Keratinocyte (primary cell): ENCODE data around the gene MIEF2.

Experiments
- EZH2 ChIP-seq: IDR thresholded peaks from one replicate; pipeline ENCODE4 v1.6.1; 2012; ENCODE audit warnings: inconsistent platforms, mild to moderate bottlenecking, low read length, moderate library complexity
- TF ChIP-seq, protein P1 (sequence below), 3 experiments: IDR thresholded peaks in 1 of 3; conservative IDR thresholded peaks in 1 of 3; optimal IDR thresholded peaks in 1 of 3; 2 replicates in 2 of 3; 3 replicates in 1 of 3; pipeline versions ENCODE3 to v1.5.1; 2011; ENCODE audit warnings: low read length in 3 of 3, mild to moderate bottlenecking in 3 of 3, moderate library complexity in 2 of 3, control low read depth in 1 of 3, inconsistent platforms in 1 of 3; ENCODE audit not compliant: insufficient read depth in 2 of 3; ENCODE audit errors: extremely low read depth in 1 of 3

DNA sequence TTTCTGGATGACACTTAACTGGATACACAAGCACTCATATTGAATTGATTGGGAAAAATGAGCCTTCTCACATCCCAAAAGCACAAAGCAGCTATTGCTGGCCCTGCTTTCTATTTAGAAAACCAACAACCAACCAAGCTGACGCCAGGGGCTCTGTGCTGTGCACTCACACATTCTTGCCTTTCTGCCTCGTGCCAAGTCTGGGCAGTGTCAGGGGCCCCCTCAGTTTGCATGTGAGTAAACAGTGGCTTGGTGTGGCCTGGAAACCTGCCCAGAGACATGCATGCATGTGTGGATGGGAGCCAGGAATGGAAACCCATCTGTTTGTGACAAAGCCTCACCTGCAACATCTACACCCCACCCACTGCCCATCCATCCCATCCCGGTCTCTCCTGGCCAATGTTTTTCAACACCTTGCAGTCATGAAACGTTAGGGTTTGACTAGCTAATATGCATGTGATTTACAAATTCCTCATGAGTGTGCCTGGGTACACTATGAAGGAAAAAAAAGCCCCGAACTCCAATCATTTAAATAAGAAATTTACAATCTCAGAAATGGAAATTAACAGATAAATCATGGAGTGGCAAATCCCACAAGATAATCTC, 20.4 kb downstream of the MIEF2 start:
- no peak for TF ChIP-seq EZH2
- TF ChIP-seq, protein P1, sequence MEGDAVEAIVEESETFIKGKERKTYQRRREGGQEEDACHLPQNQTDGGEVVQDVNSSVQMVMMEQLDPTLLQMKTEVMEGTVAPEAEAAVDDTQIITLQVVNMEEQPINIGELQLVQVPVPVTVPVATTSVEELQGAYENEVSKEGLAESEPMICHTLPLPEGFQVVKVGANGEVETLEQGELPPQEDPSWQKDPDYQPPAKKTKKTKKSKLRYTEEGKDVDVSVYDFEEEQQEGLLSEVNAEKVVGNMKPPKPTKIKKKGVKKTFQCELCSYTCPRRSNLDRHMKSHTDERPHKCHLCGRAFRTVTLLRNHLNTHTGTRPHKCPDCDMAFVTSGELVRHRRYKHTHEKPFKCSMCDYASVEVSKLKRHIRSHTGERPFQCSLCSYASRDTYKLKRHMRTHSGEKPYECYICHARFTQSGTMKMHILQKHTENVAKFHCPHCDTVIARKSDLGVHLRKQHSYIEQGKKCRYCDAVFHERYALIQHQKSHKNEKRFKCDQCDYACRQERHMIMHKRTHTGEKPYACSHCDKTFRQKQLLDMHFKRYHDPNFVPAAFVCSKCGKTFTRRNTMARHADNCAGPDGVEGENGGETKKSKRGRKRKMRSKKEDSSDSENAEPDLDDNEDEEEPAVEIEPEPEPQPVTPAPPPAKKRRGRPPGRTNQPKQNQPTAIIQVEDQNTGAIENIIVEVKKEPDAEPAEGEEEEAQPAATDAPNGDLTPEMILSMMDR (optimal IDR thresholded peaks at IDR 0.05 in 1 of 3, IDR thresholded peaks at IDR 0.05 in 1 of 3, conservative IDR thresholded peaks at IDR 0.05 in 1 of 3; ENCODE audit: extremely low read depth in 1 of 3, insufficient read depth in 2 of 3, low read length in 3 of 3), result no peak
